Stimulated activated CD8-positive, alpha-beta memory T cell treated with anti-CD3 and anti-CD28 coated beads, Interleukin-7, amount 100 ng/mL, for 48 hours (primary cell): ENCODE data around the gene SMAP2.
A peak's percentile ranks its signal among the peaks of the same experiment; 100 is the strongest.
"Not testable (repeated sequence)": the region's sequence is repeated elsewhere in the genome, so short reads cannot be mapped to it uniquely, and the experiment has no call there.

Experiments used
- DNase-seq, 2 donors: peaks; one replicate each; pipeline ENCODE4 v3.0.0-alpha.2; 2020; ENCODE audit warnings: low read depth in 1 of 2; ENCODE audit errors: extremely low read depth in 1 of 2

SMAP2 gene

GRCh38 chr1:40371707-40372258 is 1.7 kb upstream of the SMAP2 start:
- no peak for DNase-seq

GRCh38 chr1:40372658-40373322 is 737 bp upstream of the SMAP2 start:
- DNase-seq = no peak

- DNase-seq = no peak
Measured at GRCh38 chr1:40377512-40377911, 4.0 kb downstream of the SMAP2 start.

DNA sequence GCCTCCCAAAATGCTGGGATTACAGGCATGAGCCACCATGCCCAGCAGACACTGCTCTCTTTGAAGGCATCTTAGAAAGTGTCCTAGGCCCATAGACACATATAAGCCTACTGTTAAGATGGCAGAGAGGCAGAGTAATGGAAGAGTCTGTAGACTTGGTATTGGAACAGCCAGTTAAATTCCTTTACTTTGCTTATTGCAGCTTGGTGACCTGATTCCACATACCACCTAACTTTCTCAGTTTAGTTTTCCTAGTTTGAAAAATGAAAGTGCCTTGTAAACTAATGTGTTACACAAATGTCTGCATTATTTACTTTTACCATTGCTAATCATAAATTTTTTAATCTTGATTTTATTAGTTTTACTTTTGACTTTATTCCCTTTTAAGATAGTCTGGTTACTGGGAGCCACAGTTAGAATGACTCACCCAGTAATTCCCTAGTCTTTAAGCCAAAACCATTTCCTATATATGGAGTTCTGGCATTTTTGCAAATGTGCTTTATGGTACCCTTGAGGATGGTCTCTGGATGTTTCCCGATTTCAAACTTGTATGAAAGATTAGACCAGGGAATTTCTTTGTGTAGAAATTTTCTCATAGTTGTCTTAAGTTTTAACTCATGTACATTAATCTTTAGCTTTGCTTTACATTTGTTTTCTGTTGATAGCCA is 6.4 kb downstream of the SMAP2 start:
- no peak for DNase-seq

- DNase-seq = no peak
Measured at GRCh38 chr1:40380817-40381216, 7.3 kb downstream of the SMAP2 start.

DNA sequence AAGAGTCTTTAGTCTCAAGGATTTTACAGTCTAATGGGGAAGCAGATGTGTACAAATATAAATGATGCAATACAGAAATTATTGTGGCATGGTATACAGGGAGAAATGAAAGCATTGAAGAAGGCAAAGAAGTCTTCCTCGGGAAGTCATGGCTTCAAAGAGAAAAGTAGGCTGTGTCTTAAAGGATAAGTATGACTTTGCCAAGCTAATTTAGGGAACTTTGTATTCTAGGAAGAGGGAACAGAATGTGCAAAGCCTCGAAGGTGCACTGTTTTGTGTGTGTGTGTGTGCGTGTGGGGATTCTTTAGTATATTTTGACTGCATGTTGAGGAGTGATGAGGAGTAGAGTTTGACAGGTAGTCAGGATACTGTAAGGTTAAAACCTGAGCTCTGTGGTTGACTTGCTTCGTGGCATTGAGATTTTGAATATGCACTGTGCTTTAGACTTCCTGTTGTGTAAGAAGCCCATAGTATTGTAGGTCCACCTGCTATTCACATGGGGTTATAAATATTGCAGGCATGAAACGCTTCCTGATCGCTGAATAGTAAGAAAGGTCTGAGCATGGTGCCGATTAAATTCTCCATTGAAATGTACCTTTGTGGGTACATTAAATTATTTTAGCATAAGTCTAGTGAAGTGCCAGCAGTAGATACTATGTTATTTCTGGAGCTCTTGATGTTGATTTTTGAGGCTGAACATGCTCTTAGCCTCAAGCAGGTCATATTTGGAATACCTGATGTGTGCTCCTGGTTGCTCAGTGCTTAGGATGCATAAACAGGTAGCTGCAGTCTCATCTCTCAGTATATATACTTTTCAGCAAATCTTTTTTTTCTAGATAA is 8.0 kb downstream of the SMAP2 start:
- DNase-seq = no peak

GRCh38 chr1:40382108-40382460 is 8.6 kb downstream of the SMAP2 start:
- no peak for DNase-seq

GRCh38 chr1:40382601-40383000 is 9.1 kb downstream of the SMAP2 start:
- no peak for DNase-seq

DNA sequence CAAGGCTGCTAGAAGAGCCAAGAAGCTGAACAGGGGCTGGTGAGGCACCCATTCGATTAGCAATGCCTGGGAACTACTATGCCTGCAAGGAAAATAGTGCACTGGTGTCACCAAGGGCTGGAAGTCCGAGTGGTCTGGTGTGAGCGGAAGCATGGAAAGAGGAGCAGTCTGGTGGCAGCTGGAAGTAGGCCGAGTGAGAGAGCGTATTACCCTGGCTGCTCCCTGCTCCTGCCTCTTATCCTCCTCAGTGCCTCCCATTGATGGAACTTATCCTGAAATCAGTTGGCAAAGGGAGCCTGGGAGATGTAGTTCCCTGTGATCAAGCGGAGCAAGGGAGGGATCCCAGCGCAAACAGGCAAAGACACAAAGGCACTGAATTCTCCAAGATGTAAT is 9.6 kb downstream of the SMAP2 start:
- no peak for DNase-seq

DNA sequence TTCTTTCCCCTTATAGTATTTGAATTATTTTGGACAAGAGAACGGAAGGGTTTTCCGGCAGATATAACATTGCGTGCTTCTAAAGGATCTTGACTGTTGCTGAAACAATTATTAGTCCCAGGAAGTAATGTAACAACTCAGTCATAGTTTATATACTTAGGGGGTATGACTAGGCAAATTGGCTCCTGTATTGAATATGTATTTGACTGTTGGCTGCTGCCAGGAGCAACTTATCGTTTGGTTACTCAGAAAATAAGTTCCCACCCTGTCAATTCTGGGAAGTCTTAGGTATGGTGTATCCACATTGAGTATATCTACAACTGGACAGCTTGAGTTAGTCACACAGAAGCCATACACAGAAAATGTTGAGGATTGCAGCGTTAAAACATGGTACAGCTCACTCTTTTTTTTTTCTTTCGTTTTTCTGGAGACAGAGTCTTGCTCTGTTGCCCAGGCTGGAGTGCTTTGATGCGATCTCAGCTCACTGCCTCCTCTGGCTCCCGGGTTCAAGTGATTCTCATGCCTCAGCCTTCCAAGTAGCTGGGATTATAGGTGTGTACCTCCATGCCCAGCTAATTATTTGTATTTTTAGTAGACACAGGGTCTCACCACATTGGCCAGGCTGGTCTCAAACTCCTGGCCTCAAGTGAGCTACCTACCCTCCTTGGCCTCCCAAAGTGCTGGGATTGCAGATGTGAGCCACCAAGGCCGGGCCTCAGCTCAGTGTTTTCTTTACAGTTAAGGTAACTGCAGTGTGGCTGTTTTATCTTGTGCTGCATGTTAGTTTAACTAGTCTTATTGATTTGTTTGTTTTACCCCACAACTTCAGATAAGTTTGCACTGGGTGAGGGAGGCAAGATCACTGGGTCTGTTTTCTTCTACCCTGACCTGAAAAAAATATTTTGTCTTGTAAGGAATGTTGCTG is 10.2 kb downstream of the SMAP2 start:
- no peak for DNase-seq

DNA sequence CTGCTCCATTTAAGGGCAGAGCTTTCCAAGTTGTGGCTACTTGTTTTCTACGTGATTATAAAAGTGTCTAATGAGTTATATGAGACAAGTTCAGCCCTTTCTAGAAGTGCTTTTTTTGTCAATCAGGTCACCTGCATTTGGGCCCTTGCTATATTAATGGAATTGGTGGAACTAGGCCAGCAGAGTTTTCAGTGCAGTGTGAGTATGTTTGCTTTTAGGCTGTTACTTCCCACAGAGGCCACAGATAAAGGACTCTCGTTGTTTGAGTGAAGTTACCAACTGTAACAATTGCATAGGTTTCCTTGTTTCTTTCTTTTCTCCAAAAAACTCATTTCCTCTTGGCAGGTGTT is 10.9 kb downstream of the SMAP2 start:
- no peak for DNase-seq

DNA sequence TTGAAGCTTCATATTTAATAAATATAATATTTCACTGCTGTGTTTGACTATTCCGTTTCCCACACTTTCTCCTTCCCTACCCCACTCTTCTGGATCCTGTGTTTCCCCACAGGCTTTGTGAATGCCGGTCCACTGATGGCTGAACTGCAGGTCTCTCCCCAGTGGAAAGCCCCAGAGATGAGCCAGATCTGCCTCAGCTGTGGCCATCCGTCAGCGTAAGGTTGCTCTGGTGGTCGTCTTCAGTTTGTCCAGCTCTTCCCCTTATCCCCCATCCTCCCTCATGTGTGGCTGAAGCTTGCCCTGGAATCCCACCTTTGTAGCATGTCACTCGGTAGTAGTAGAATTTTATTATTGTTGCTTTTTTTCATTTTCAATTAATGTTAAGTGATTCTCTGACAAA is 11.4 kb downstream of the SMAP2 start:
- no peak for DNase-seq

GRCh38 chr1:40385437-40386358 is 12.2 kb downstream of the SMAP2 start:
- peak in 1 of 2 donors; percentile 51 for DNase-seq

- no peak for DNase-seq
Measured at GRCh38 chr1:40386359-40386723, 12.8 kb downstream of the SMAP2 start.

DNA sequence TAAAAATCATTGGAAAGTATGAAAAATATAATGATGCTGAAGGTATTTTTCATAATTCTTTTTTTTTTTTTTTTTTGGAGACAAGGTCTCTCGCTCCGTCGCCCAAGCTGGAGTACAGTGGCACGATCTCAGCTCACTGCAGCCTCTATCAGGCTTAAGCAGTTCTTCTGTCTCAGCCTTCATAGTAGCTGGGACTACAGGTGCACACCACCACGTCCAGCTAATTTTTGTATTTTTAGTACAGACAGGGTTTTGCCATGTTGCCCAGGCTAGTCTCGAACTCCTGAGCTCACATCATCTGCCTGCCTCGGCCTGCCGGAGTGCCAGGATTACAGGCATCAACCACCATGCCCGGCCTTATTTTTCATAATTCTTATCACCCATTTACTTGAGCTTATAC is 13.3 kb downstream of the SMAP2 start:
- no peak for DNase-seq

- DNase-seq = not testable (repeated sequence)
Measured at GRCh38 chr1:40387381-40388306, 14.1 kb downstream of the SMAP2 start.

GRCh38 chr1:40388456-40389321 is 15.2 kb downstream of the SMAP2 start:
- DNase-seq = not testable (repeated sequence)

GRCh38 chr1:40389322-40389803 is 15.8 kb downstream of the SMAP2 start:
- DNase-seq = no peak
